Activated CD8-positive, alpha-beta memory T cell treated with anti-CD3 and anti-CD28 coated beads, Interleukin-2, amount 10 ng/mL, durations not matched to agents 7 days and 5 days (primary cell): ENCODE results near the gene TMEM114. TPM values are rescaled to one million over a fixed set of nuclear protein-coding genes. Genes with fewer than 3 reads are reported as not detected.

Experiments
- ATAC-seq: fragments of 150-1000 bp; cut with Tn5 transposase; one replicate; pipeline ENCODE4 v1.10.0; 2021; ENCODE audit warnings: moderate library complexity
- CTCF ChIA-PET: fragments of 350-600 bp; sonication (Branson Sonifier 250); formaldehyde crosslinking; loops from one replicate; lab custom pipeline; 2021; ENCODE audit warnings: antibody characterized with exemption; lab: Charles Lee
- DNase-seq: peaks from one replicate; pipeline ENCODE4 v3.0.0-alpha.2; 2020
- H3K27ac Mint-ChIP-seq: one replicate; pipeline ENCODE4 v1.8.0; 2021; ENCODE audit warnings: mild to moderate bottlenecking, mixed read lengths
- H3K27me3 Mint-ChIP-seq: one replicate; pipeline ENCODE4 v1.8.0; 2021; ENCODE audit warnings: mixed read lengths
- H3K36me3 Mint-ChIP-seq: one replicate; pipeline ENCODE4 v1.8.0; 2021; ENCODE audit warnings: mild to moderate bottlenecking, mixed read lengths
- H3K4me1 Mint-ChIP-seq: one replicate; pipeline ENCODE4 v1.8.0; 2021; ENCODE audit warnings: mixed read lengths
- H3K4me3 Mint-ChIP-seq: one replicate; pipeline ENCODE4 v1.8.0; 2021; ENCODE audit warnings: mild to moderate bottlenecking, moderate library complexity, mixed read lengths
- H3K9me3 Mint-ChIP-seq: one replicate; pipeline ENCODE4 v1.8.0; 2022; ENCODE audit warnings: low read depth, mixed read lengths
- total RNA-seq, 2 experiments: library from RNA; stranded (reverse); gene quantifications; one replicate each; pipeline ENCODE4 v1.2.3, GENCODE V29; 2021

The TMEM114 gene
- total RNA-seq, 2 experiments from 2014 or later = not detected

GRCh38 chr16:8595783-8596182 is 5.5 kb upstream of the TMEM114 start:
- Mint-ChIP-seq H3K36me3 (no peaks in the 10 kb centered on the region), H3K27ac (no peak overlapping the region), H3K27me3 (no peaks in the 10 kb centered on the region), H3K4me1 (no peaks in the 10 kb centered on the region), H3K9me3 (no peaks in the 10 kb centered on the region), H3K4me3 (no peak overlapping the region)
- DNase-seq = no peak
- ATAC-seq = no peak
- CTCF ChIA-PET = interaction anchor here (0.9 kb wide), 1 partner anchor 284 kb away, joined by 3 read pairs; no protein-coding TSS in a partner anchor

GRCh38 chr16:8594149-8594666 is 3.9 kb upstream of the TMEM114 start:
- ATAC-seq (no peak), DNase-seq (no peak)
- Mint-ChIP-seq H3K9me3 (no peaks in the 10 kb centered on the region), H3K36me3 (no peaks in the 10 kb centered on the region), H3K27me3 (peaks cover 2% of the 10 kb centered on the region), H3K27ac (no peak overlapping the region), H3K4me3 (no peak overlapping the region), H3K4me1 (no peaks in the 10 kb centered on the region)
- CTCF ChIA-PET = interaction anchor here (0.6 kb wide), 1 partner anchor 281 kb away, joined by 3 read pairs; no protein-coding TSS in a partner anchor

GRCh38 chr16:8591451-8591850 is 1.1 kb upstream of the TMEM114 start:
- no peak overlapping the region for H3K4me3 Mint-ChIP-seq
- peaks cover 22% of the 10 kb centered on the region for H3K27me3 Mint-ChIP-seq
- DNase-seq (no peak), ATAC-seq (no peak)
- H3K9me3 Mint-ChIP-seq = no peaks in the 10 kb centered on the region
- H3K27ac Mint-ChIP-seq = no peak overlapping the region
- no peaks in the 10 kb centered on the region for H3K36me3 Mint-ChIP-seq
- H3K4me1 Mint-ChIP-seq = no peaks in the 10 kb centered on the region
- CTCF ChIA-PET = no interaction called here

- H3K27me3 Mint-ChIP-seq = peaks cover 22% of the 10 kb centered on the region
- no peaks in the 10 kb centered on the region for H3K9me3 Mint-ChIP-seq
- DNase-seq (no peak), ATAC-seq (no peak)
- no peak overlapping the region for H3K4me3 Mint-ChIP-seq
- no peak overlapping the region for H3K27ac Mint-ChIP-seq
- CTCF ChIA-PET = no interaction called here
- H3K36me3 Mint-ChIP-seq = no peaks in the 10 kb centered on the region
- H3K4me1 Mint-ChIP-seq = no peaks in the 10 kb centered on the region
These were observed 500 bp upstream of the TMEM114 start for GRCh38 chr16:8590811-8591210.

- CTCF ChIA-PET = interaction anchor here (0.9 kb wide), 1 partner anchor 22 kb away, joined by 3 read pairs; no protein-coding TSS in a partner anchor
- ATAC-seq = no peak
- no peaks in the 10 kb centered on the region for H3K4me1 Mint-ChIP-seq
These were observed 1.0 kb downstream of the TMEM114 start for GRCh38 chr16:8589057-8589899.

GRCh38 chr16:8588682-8589056 is 1.6 kb downstream of the TMEM114 start:
- Mint-ChIP-seq H3K27ac (no peak overlapping the region), H3K4me1 (no peaks in the 10 kb centered on the region), H3K36me3 (no peaks in the 10 kb centered on the region), H3K27me3 (peaks cover 22% of the 10 kb centered on the region), H3K9me3 (no peaks in the 10 kb centered on the region), H3K4me3 (no peak overlapping the region)
- CTCF ChIA-PET = interaction anchor here (0.9 kb wide), 1 partner anchor 22 kb away, joined by 3 read pairs; no protein-coding TSS in a partner anchor
- ATAC-seq = no peak
- no peak for DNase-seq

More at GRCh38 chr16:8589057-8589899, 1.0 kb downstream of the TMEM114 start:
- no peak overlapping the region for H3K4me3 Mint-ChIP-seq
- no peak for DNase-seq
- no peaks in the 10 kb centered on the region for H3K36me3 Mint-ChIP-seq
- no peaks in the 10 kb centered on the region for H3K9me3 Mint-ChIP-seq
- H3K27ac Mint-ChIP-seq = no peak overlapping the region
- peaks cover 22% of the 10 kb centered on the region for H3K27me3 Mint-ChIP-seq

GRCh38 chr16:8587065-8587464 is 3.2 kb downstream of the TMEM114 start:
- H3K36me3 Mint-ChIP-seq = no peaks in the 10 kb centered on the region
- H3K4me1 Mint-ChIP-seq = no peaks in the 10 kb centered on the region
- no peak for ATAC-seq
- no peak overlapping the region for H3K4me3 Mint-ChIP-seq
- H3K27ac Mint-ChIP-seq = no peak overlapping the region
- no peaks in the 10 kb centered on the region for H3K9me3 Mint-ChIP-seq
- CTCF ChIA-PET = interaction anchor here (1.2 kb wide), 1 partner anchor 10 kb away, joined by 3 read pairs; no protein-coding TSS in a partner anchor
- peaks cover 22% of the 10 kb centered on the region for H3K27me3 Mint-ChIP-seq
- no peak for DNase-seq

- no peak for DNase-seq
- no peak overlapping the region for H3K4me3 Mint-ChIP-seq
These were observed 4.5 kb downstream of the TMEM114 start for GRCh38 chr16:8585857-8586256.

GRCh38 chr16:8585041-8585440 is 5.3 kb downstream of the TMEM114 start:
- DNase-seq (no peak), ATAC-seq (no peak)
- Mint-ChIP-seq H3K27me3 (peaks cover 22% of the 10 kb centered on the region), H3K27ac (no peak overlapping the region), H3K36me3 (no peaks in the 10 kb centered on the region), H3K4me1 (no peaks in the 10 kb centered on the region), H3K4me3 (no peak overlapping the region), H3K9me3 (no peaks in the 10 kb centered on the region)
- CTCF ChIA-PET = no interaction called here

More at GRCh38 chr16:8585857-8586256, 4.5 kb downstream of the TMEM114 start:
- Mint-ChIP-seq H3K4me1 (no peaks in the 10 kb centered on the region), H3K27me3 (peaks cover 22% of the 10 kb centered on the region), H3K27ac (no peak overlapping the region), H3K9me3 (no peaks in the 10 kb centered on the region), H3K36me3 (no peaks in the 10 kb centered on the region)
- CTCF ChIA-PET = no interaction called here
- ATAC-seq = no peak

- H3K4me1 Mint-ChIP-seq = no peaks in the 10 kb centered on the region
- CTCF ChIA-PET = interaction anchor here (2.4 kb wide), 1 partner anchor 11 kb away, joined by 7 read pairs; no protein-coding TSS in a partner anchor
- H3K9me3 Mint-ChIP-seq = no peaks in the 10 kb centered on the region
- H3K4me3 Mint-ChIP-seq = no peak overlapping the region
- ATAC-seq (no peak), DNase-seq (no peak)
- H3K27me3 Mint-ChIP-seq = peaks cover 15% of the 10 kb centered on the region
- H3K36me3 Mint-ChIP-seq = no peaks in the 10 kb centered on the region
- no peak overlapping the region for H3K27ac Mint-ChIP-seq
These were observed 6.6 kb downstream of the TMEM114 start for GRCh38 chr16:8583732-8584131.

GRCh38 chr16:8583199-8583598 is 7.1 kb downstream of the TMEM114 start:
- CTCF ChIA-PET = interaction anchor here (1.2 to 2.4 kb wide), 2 partner anchors 10 to 16 kb away, joined by 3 to 7 read pairs; no protein-coding TSS in a partner anchor
- H3K4me1 Mint-ChIP-seq = no peaks in the 10 kb centered on the region
- peaks cover 10% of the 10 kb centered on the region for H3K27me3 Mint-ChIP-seq
- DNase-seq (no peak), ATAC-seq (no peak)
- no peaks in the 10 kb centered on the region for H3K36me3 Mint-ChIP-seq
- no peaks in the 10 kb centered on the region for H3K9me3 Mint-ChIP-seq
- no peak overlapping the region for H3K4me3 Mint-ChIP-seq
- H3K27ac Mint-ChIP-seq = no peak overlapping the region

- H3K4me3 Mint-ChIP-seq = no peak overlapping the region
- H3K27me3 Mint-ChIP-seq = no peaks in the 10 kb centered on the region
- no peak for ATAC-seq
- no peaks in the 10 kb centered on the region for H3K4me1 Mint-ChIP-seq
- no peak overlapping the region for H3K27ac Mint-ChIP-seq
- DNase-seq = no peak
- no peaks in the 10 kb centered on the region for H3K36me3 Mint-ChIP-seq
- CTCF ChIA-PET = interaction anchor here (1.2 to 2.4 kb wide), 2 partner anchors 9 to 15 kb away, joined by 3 to 7 read pairs; no protein-coding TSS in a partner anchor
- no peaks in the 10 kb centered on the region for H3K9me3 Mint-ChIP-seq
These were observed 8.3 kb downstream of the TMEM114 start for GRCh38 chr16:8581831-8582580.

GRCh38 chr16:8579559-8579958 is 10.8 kb downstream of the TMEM114 start:
- ATAC-seq (no peak), DNase-seq (no peak)
- H3K27ac Mint-ChIP-seq = no peak overlapping the region
- H3K4me1 Mint-ChIP-seq = no peaks in the 10 kb centered on the region
- no peaks in the 10 kb centered on the region for H3K9me3 Mint-ChIP-seq
- H3K36me3 Mint-ChIP-seq = no peaks in the 10 kb centered on the region
- peaks cover 10% of the 10 kb centered on the region for H3K27me3 Mint-ChIP-seq
- H3K4me3 Mint-ChIP-seq = no peak overlapping the region
- CTCF ChIA-PET = no interaction called here
